HepG2 (cell line): ENCODE measurements around the gene TMEM129. TPM values are rescaled to one million over a fixed set of nuclear protein-coding genes. Genes with fewer than 3 reads are reported as not detected.

Source experiments
- EEA1 ChIP-seq: sonication (generic); formaldehyde crosslinking; IDR thresholded peaks from 2 replicates; pipeline ENCODE4 v1.5.1; 2020; ENCODE audit warnings: mild to moderate bottlenecking, missing genetic modification reagents, borderline replicate concordance
- ELF3 ChIP-seq: IDR thresholded peaks from 2 replicates; pipeline ENCODE4 v1.6.1; 2016; ENCODE audit warnings: missing genetic modification reagents, missing compliant biosample characterization
- FOXA3 ChIP-seq: IDR thresholded peaks from 2 replicates; pipeline ENCODE4 v1.6.1; 2016; ENCODE audit warnings: missing genetic modification reagents, missing compliant biosample characterization
- HNRNPL ChIP-seq: fragments of 200-400 bp; formaldehyde crosslinking; IDR thresholded peaks from 2 replicates; pipeline ENCODE4 v1.6.1; 2017; ENCODE audit warnings: mild to moderate bottlenecking, low read depth, low read length
- HOXA3 ChIP-seq: sonication (generic); formaldehyde crosslinking; IDR thresholded peaks from 2 replicates; pipeline ENCODE4 v1.5.0; 2020; ENCODE audit warnings: missing genetic modification reagents
- MED1 ChIP-seq: sonication (generic); formaldehyde crosslinking; IDR thresholded peaks from 2 replicates; pipeline ENCODE4 v1.4.0; 2020; ENCODE audit warnings: missing genetic modification reagents
- MTA3 ChIP-seq: sonication (generic); formaldehyde crosslinking; IDR thresholded peaks from 2 replicates; pipeline ENCODE4 v1.4.0; 2020; ENCODE audit warnings: missing genetic modification reagents
- NFATC3 ChIP-seq: sonication (generic); formaldehyde crosslinking; IDR thresholded peaks from 2 replicates; pipeline ENCODE4 v1.5.1; 2020; ENCODE audit warnings: mild to moderate bottlenecking, missing genetic modification reagents
- POLR2AphosphoS5 ChIP-seq: IDR thresholded peaks from 2 replicates; pipeline ENCODE4 v1.6.1; 2012; ENCODE audit warnings: low read depth, low read length
- SMYD3 ChIP-seq: sonication (generic); formaldehyde crosslinking; IDR thresholded peaks from 2 replicates; pipeline ENCODE4 v1.8.1; 2023; ENCODE audit warnings: mild to moderate bottlenecking, missing genetic modification reagents
- TBX2 ChIP-seq: sonication (generic); formaldehyde crosslinking; IDR thresholded peaks from 2 replicates; pipeline ENCODE4 v1.5.0; 2020; ENCODE audit warnings: missing genetic modification reagents, mild to moderate bottlenecking, borderline replicate concordance
- WIZ ChIP-seq: sonication (generic); formaldehyde crosslinking; IDR thresholded peaks from 2 replicates; pipeline ENCODE4 v1.5.1; 2020; ENCODE audit warnings: mild to moderate bottlenecking, missing genetic modification reagents
- ZEB1 ChIP-seq: IDR thresholded peaks from 2 replicates; pipeline ENCODE4 v1.6.1; 2012; ENCODE audit warnings: mild to moderate bottlenecking, low read depth, inconsistent platforms; ENCODE audit not compliant: insufficient replicate concordance
- ZNF101 ChIP-seq: sonication (generic); formaldehyde crosslinking; IDR thresholded peaks from 2 replicates; pipeline ENCODE4 v1.4.0; 2020; ENCODE audit warnings: mild to moderate bottlenecking, low read depth, missing genetic modification reagents, borderline replicate concordance
- ZNF430 ChIP-seq: sonication (generic); formaldehyde crosslinking; IDR thresholded peaks from 2 replicates; pipeline ENCODE4 v1.9.0; 2021; ENCODE audit warnings: mild to moderate bottlenecking, missing genetic modification reagents
- ZNF672 ChIP-seq: sonication (generic); formaldehyde crosslinking; IDR thresholded peaks from 2 replicates; pipeline ENCODE4 v1.8.1; 2022; ENCODE audit warnings: missing genetic modification reagents
- ZNF770 ChIP-seq: sonication (generic); formaldehyde crosslinking; IDR thresholded peaks from 2 replicates; pipeline ENCODE4 v1.5.0; 2020; ENCODE audit warnings: mild to moderate bottlenecking, missing genetic modification reagents
- ZNF772 ChIP-seq: sonication (generic); formaldehyde crosslinking; IDR thresholded peaks from 2 replicates; pipeline ENCODE4 v1.5.0; 2020; ENCODE audit warnings: mild to moderate bottlenecking, missing genetic modification reagents
- ZXDC ChIP-seq: sonication (generic); formaldehyde crosslinking; IDR thresholded peaks from 2 replicates; pipeline ENCODE4 v1.5.0; 2020; ENCODE audit warnings: mild to moderate bottlenecking, missing genetic modification reagents
- polyA plus RNA-seq, 8 experiments: library from polyadenylated mRNA; depleted of rRNA in 3 of 8; stranded (reverse) in 7 of 8; unstranded in 1 of 8; fragments of >200 nt; fragmentation: Illumina TruSeq in 4 of 8; extraction: Trizol in 4 of 8; gene quantifications; 2 replicates each; pipeline versions ENCODE4 v1.2.1 to v1.2.3, GENCODE V29; 2011 to 2016; ENCODE audit warnings: low read depth in 4 of 8, missing spikeins in 1 of 8, mixed read lengths in 1 of 8; ENCODE audit not compliant: insufficient read depth in 1 of 8
- total RNA-seq, 5 experiments: library from RNA; depleted of rRNA; stranded (reverse); fragments of >200 nt; fragmentation: Illumina TruSeq; extraction: Trizol; gene quantifications; 2 replicates each; pipeline ENCODE4 v1.2.3, GENCODE V29; 2016; ENCODE audit warnings: low read depth in 1 of 5
- TF ChIP-seq, protein P1 (sequence below): sonication (generic); formaldehyde crosslinking; IDR thresholded peaks from 2 replicates; pipeline ENCODE4 v1.8.1; 2023; ENCODE audit warnings: mild to moderate bottlenecking, inconsistent platforms, moderate library complexity, missing genetic modification reagents, borderline replicate concordance
- TF ChIP-seq, protein P2 (sequence below): sonication (generic); formaldehyde crosslinking; IDR thresholded peaks from 2 replicates; pipeline ENCODE4 v1.5.0; 2020; ENCODE audit warnings: mild to moderate bottlenecking, missing genetic modification reagents
- TF ChIP-seq, protein P3 (sequence below): sonication (generic); formaldehyde crosslinking; IDR thresholded peaks from 2 replicates; pipeline ENCODE4 v1.8.1; 2022; ENCODE audit warnings: mild to moderate bottlenecking, missing genetic modification reagents

Gene TMEM129
- total and polyA plus RNA-seq, 2 of the 13 experiments (the other 11 are each of a cell fraction or from before 2014, with no cell fraction given), result 19.0 to 25.8 TPM

- TF ChIP-seq NFATC3 (CRISPR knock-in tag) (no peak), FOXA3 (CRISPR knock-in tag) (no peak), ELF3 (CRISPR knock-in tag) (no peak), ZXDC (no peak), SMYD3 (CRISPR knock-in tag) (no peak), TBX2 (CRISPR knock-in tag) (0 out of 2 replicates have a peak, but pooled peaks have one; percentile 26), ZNF101 (CRISPR knock-in tag) (no peak), POLR2AphosphoS5 (0 out of 2 replicates have a peak, but pooled peaks have one; percentile 4), WIZ (CRISPR knock-in tag) (no peak), HOXA3 (peak; percentile 10; the same call in 1 of the 2 replicates), ZNF430 (CRISPR knock-in tag) (no peak), MED1 (CRISPR knock-in tag) (no peak), ZNF672 (CRISPR knock-in tag) (no peak), ZNF772 (CRISPR knock-in tag) (no peak), ZNF770 (CRISPR knock-in tag) (0 out of 2 replicates have a peak, but pooled peaks have one; percentile 36), EEA1 (CRISPR knock-in tag) (no peak), MTA3 (CRISPR knock-in tag) (no peak), ZEB1 (no peak), HNRNPL (0 out of 2 replicates have a peak, but pooled peaks have one; percentile 28)
- TF ChIP-seq, protein P1, sequence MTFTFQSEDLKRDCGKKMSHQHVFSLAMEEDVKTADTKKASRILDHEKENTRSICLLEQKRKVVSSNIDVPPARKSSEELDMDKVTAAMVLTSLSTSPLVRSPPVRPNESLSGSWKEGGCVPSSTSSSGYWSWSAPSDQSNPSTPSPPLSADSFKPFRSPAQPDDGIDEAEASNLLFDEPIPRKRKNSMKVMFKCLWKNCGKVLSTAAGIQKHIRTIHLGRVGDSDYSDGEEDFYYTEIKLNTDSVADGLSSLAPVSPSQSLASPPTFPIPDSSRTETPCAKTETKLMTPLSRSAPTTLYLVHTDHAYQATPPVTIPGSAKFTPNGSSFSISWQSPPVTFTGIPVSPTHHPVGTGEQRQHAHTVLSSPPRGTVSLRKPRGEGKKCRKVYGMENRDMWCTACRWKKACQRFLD (CRISPR knock-in tag), result no peak
- TF ChIP-seq, protein P2, sequence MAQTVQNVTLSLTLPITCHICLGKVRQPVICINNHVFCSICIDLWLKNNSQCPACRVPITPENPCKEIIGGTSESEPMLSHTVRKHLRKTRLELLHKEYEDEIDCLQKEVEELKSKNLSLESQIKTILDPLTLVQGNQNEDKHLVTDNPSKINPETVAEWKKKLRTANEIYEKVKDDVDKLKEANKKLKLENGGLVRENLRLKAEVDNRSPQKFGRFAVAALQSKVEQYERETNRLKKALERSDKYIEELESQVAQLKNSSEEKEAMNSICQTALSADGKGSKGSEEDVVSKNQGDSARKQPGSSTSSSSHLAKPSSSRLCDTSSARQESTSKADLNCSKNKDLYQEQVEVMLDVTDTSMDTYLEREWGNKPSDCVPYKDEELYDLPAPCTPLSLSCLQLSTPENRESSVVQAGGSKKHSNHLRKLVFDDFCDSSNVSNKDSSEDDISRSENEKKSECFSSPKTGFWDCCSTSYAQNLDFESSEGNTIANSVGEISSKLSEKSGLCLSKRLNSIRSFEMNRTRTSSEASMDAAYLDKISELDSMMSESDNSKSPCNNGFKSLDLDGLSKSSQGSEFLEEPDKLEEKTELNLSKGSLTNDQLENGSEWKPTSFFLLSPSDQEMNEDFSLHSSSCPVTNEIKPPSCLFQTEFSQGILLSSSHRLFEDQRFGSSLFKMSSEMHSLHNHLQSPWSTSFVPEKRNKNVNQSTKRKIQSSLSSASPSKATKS (CRISPR knock-in tag), result no peak
- TF ChIP-seq, protein P3, sequence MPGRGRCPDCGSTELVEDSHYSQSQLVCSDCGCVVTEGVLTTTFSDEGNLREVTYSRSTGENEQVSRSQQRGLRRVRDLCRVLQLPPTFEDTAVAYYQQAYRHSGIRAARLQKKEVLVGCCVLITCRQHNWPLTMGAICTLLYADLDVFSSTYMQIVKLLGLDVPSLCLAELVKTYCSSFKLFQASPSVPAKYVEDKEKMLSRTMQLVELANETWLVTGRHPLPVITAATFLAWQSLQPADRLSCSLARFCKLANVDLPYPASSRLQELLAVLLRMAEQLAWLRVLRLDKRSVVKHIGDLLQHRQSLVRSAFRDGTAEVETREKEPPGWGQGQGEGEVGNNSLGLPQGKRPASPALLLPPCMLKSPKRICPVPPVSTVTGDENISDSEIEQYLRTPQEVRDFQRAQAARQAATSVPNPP (CRISPR knock-in tag), result no peak
Observed at GRCh38 chr4:1769692-1770091, 48.6 kb upstream of the TMEM129 start (continued).
